ENCODE results near the gene CNPPD1.

CNPPD1 gene

DNA sequence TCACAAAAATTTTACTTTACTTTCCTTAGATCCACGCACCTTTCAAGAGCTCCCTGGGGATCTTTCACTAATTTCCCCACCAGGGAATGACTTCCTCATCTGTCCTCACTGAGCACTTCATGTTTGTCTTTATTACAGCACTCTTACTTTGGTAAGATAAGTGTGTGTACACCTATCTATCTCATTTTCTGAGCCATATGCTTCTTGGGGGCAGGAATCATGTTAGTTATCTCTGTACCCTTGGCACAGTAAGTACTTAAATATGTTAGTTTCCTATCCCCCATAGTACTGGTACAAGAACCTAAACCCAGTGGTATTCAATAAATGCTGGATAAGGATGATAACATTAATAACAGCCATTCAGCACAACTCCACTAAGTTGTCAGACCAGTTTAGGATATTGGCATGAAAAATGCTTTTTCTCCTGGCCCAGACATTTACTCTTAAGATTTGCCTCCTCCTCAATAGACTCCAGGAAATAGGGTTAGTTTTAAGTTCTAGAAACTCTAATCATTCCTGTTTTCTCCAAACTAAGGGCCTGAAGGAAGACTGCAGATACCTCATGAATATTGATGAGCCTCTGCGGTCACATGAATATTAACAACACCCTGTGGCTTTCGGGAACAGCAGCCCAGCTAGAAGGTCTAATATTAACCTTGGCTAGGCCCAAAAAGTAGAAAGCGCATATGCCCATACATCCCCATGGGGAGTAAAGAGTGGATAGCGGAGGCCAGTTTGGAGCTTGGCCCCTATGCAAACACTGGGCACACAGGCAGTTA is 54.3 kb downstream of the CNPPD1 start:
- no peak for DNase-seq (ENCODE audit: low spot score)
